ENCODE results near the gene RAB20. TPM values are rescaled to one million over a fixed set of nuclear protein-coding genes. Genes with fewer than 3 reads are reported as not detected.
"Not testable (repeated sequence)": the region's sequence is repeated elsewhere in the genome, so short reads cannot be mapped to it uniquely, and the experiment has no call there.

Gene RAB20
- total RNA-seq, 6 experiments from 2014 or later = 12.5 to 47.2 (median 36.3) TPM

- intact Hi-C loops (cut with DNase I) = no loop called here
Measured at GRCh38 chr13:110535526-110535925, 26.0 kb downstream of the RAB20 start.

GRCh38 chr13:110533771-110534670 lies 27.5 kb downstream of the RAB20 start:
- TF ChIP-seq POLR2A (IDR thresholded peaks at IDR 0.05) (no peak), CTCF (IDR thresholded peaks at IDR 0.05) (no peak)
- intact Hi-C loops (cut with DNase I) = no loop called here
- peak overlapping the region in 1 of 3 donors; percentile 59 for H3K27ac ChIP-seq
- H3K27me3 ChIP-seq = no peaks in the 10 kb centered on the region
- no peaks in the 10 kb centered on the region for H3K36me3 ChIP-seq
- no peaks in the 10 kb centered on the region for H3K9me3 ChIP-seq
- H3K4me3 ChIP-seq = no peak overlapping the region
- ATAC-seq (no peak), DNase-seq (no peak)
- peaks cover 0 to 39% (median 18%) of the 10 kb centered on the region in 4 donors for H3K4me1 ChIP-seq
- WGBS (ENCODE audit: insufficient coverage, low coverage, low lambda C conversion rate, missing lambda C conversion rate) = 60% methylated on average over 3 of the region's 16 CpGs

More at GRCh38 chr13:110535526-110535925, 26.0 kb downstream of the RAB20 start:
- DNase-seq = no peak
- Histone ChIP-seq H3K4me1 (peaks cover 0 to 42% (median 15%) of the 10 kb centered on the region in 4 donors), H3K27me3 (no peaks in the 10 kb centered on the region), H3K27ac (peak overlapping the region; percentile 47 to 67 (median 61)), H3K9me3 (no peaks in the 10 kb centered on the region), H3K4me3 (no peak overlapping the region), H3K36me3 (no peaks in the 10 kb centered on the region)
- TF ChIP-seq POLR2A (IDR thresholded peaks at IDR 0.05) = no peak
- TF ChIP-seq CTCF (IDR thresholded peaks at IDR 0.05) = no peak
- WGBS (ENCODE audit: insufficient coverage, low coverage, low lambda C conversion rate, missing lambda C conversion rate) = 90% methylated on average over 9 of the region's 11 CpGs
- no peak for ATAC-seq

- H3K9me3 ChIP-seq; H3K36me3 ChIP-seq; H3K4me3 ChIP-seq; DNase-seq; intact Hi-C loops (cut with DNase I); ATAC-seq; H3K27me3 ChIP-seq: not testable (repeated sequence)
- WGBS (ENCODE audit: insufficient coverage, low coverage, low lambda C conversion rate, missing lambda C conversion rate) = 0% methylated on average over 1 of the region's 2 CpGs
- Histone ChIP-seq H3K27ac (peak overlapping the region in 2 of 3 donors; percentile 47 to 59), H3K4me1 (peaks cover 0 to 52% (median 24%) of the 10 kb centered on the region in 4 donors)
Measured at GRCh38 chr13:110532258-110532657, 29.3 kb downstream of the RAB20 start.

GRCh38 chr13:110531671-110532083 lies 29.8 kb downstream of the RAB20 start:
- no peaks in the 10 kb centered on the region for H3K27me3 ChIP-seq
- H3K4me1 ChIP-seq = peaks cover 0 to 58% (median 26%) of the 10 kb centered on the region in 4 donors
- no peaks in the 10 kb centered on the region for H3K36me3 ChIP-seq
- ATAC-seq = peak in 1 of 4 donors; percentile 2
- peak overlapping the region in 2 of 3 donors; percentile 47 to 59 for H3K27ac ChIP-seq
- no peak for DNase-seq
- H3K4me3 ChIP-seq = no peak overlapping the region
- WGBS (ENCODE audit: insufficient coverage, low coverage, low lambda C conversion rate, missing lambda C conversion rate) = 59% methylated on average over 6 of the region's 9 CpGs
- intact Hi-C loops (cut with DNase I) = no loop called here
- H3K9me3 ChIP-seq = no peaks in the 10 kb centered on the region
- TF ChIP-seq POLR2A (IDR thresholded peaks at IDR 0.05) (no peak), CTCF (IDR thresholded peaks at IDR 0.05) (no peak)

- no peak overlapping the region for H3K4me3 ChIP-seq
- peaks cover 0 to 63% (median 29%) of the 10 kb centered on the region in 4 donors for H3K4me1 ChIP-seq
- no peak for DNase-seq
- no peaks in the 10 kb centered on the region for H3K27me3 ChIP-seq
- no peaks in the 10 kb centered on the region for H3K9me3 ChIP-seq
- H3K36me3 ChIP-seq = no peaks in the 10 kb centered on the region
- ATAC-seq = no peak
- H3K27ac ChIP-seq = peak overlapping the region; percentile 15 to 59 (median 47)
- TF ChIP-seq POLR2A (IDR thresholded peaks at IDR 0.05) (no peak), CTCF (IDR thresholded peaks at IDR 0.05) (no peak)
- WGBS (ENCODE audit: insufficient coverage, low coverage, low lambda C conversion rate, missing lambda C conversion rate) = no CpG with 5 or more reads among the region's 7 CpGs
- intact Hi-C loops (cut with DNase I) = no loop called here
Measured at GRCh38 chr13:110531100-110531499, 30.4 kb downstream of the RAB20 start.
